ENCODE measurements around the gene SUGCT.

DNA sequence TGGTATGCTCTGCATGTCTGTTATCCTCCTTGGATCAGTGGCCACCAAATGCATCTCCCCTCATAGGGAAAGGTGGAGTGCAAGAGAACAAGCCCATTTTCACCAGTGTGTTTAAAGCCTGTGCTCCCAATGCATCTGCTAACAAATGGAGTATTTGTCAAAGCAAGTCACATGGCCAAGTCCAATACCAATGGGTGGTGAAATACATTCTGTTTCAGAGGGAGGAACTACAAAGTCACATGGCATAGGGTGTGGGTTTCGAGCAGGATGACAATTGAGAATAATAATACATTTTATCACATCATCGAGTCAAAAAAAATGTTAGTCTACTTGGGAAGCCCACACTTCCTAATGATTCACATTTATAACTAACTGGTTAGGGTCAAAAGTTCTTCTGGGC, 62.7 kb downstream of the SUGCT start:
- TF ChIP-seq CTCF (conservative IDR thresholded peaks at IDR 0.05; ENCODE audit: low read depth, low read length) (no peak), EZH2 (IDR thresholded peaks at IDR 0.05; ENCODE audit: borderline replicate concordance, low read depth, low read length, poor library complexity, severe bottlenecking) (no peak)

All from A673 (cell line).